Keratinocyte (primary cell): ENCODE data around the gene NUP210. TPM values are rescaled to one million over a fixed set of nuclear protein-coding genes. Genes with fewer than 3 reads are reported as not detected.
A peak's percentile ranks its signal among the peaks of the same experiment; 100 is the strongest.

Source experiments
- DNase-seq: peaks from one replicate; pipeline ENCODE4 v3.0.0-alpha.2; 2011; ENCODE audit warnings: low read depth, missing footprints, low spot score
- FAIRE-seq: peaks from 2 replicates; lab custom pipeline; 2011; peaks lifted over from hg19 to GRCh38; lab: Jason Lieb, UNC
- H2AFZ ChIP-seq: 2 replicates; pipeline ENCODE4 v1.6.0; 2012; ENCODE audit warnings: low read length, control low read depth, inconsistent platforms; ENCODE audit not compliant: control insufficient read depth
- H3K27ac ChIP-seq: 2 replicates; pipeline ENCODE4 v1.5.1; 2011; ENCODE audit warnings: low read length; ENCODE audit not compliant: control insufficient read depth, insufficient read depth
- H3K27me3 ChIP-seq: 3 replicates; pipeline ENCODE4 v1.6.0; 2011; ENCODE audit warnings: low read length; ENCODE audit not compliant: control insufficient read depth, insufficient read depth; ENCODE audit errors: extremely low read depth
- H3K36me3 ChIP-seq, 2 experiments: 2 replicates in 1 of 2; 3 replicates in 1 of 2; pipeline ENCODE4 v1.5.1; 2011; ENCODE audit warnings: low read length in 2 of 2, mild to moderate bottlenecking in 1 of 2; ENCODE audit not compliant: control insufficient read depth in 2 of 2, insufficient read depth in 2 of 2; ENCODE audit errors: extremely low read depth in 1 of 2
- H3K4me1 ChIP-seq: 3 replicates; pipeline ENCODE4 v1.5.1; 2011; ENCODE audit warnings: low read length; ENCODE audit not compliant: control insufficient read depth, insufficient read depth; ENCODE audit errors: extremely low read depth
- H3K4me2 ChIP-seq: 3 replicates; pipeline ENCODE4 v1.6.0; 2011; ENCODE audit warnings: low read depth, low read length; ENCODE audit not compliant: control insufficient read depth, insufficient read depth; ENCODE audit errors: extremely low read depth
- H3K4me3 ChIP-seq, 3 experiments: fragments of 200-600 bp in 1 of 3; sonication (generic) in 1 of 3; 2 replicates in 2 of 3; 3 replicates in 1 of 3; pipeline ENCODE4 v1.5.1; 2011 to 2016; ENCODE audit warnings: low read length in 3 of 3, mild to moderate bottlenecking in 3 of 3, control low read depth in 2 of 3, inconsistent platforms in 1 of 3, low read depth in 1 of 3, mixed read lengths in 1 of 3, mixed run types in 1 of 3, moderate library complexity in 1 of 3; ENCODE audit not compliant: control insufficient read depth in 2 of 3, insufficient read depth in 2 of 3; ENCODE audit errors: extremely low read depth in 1 of 3
- H3K79me2 ChIP-seq: 2 replicates; pipeline ENCODE4 v1.6.0; 2012; ENCODE audit warnings: low read length; ENCODE audit not compliant: control insufficient read depth, insufficient read depth
- H3K9ac ChIP-seq: 3 replicates; pipeline ENCODE4 v1.6.0; 2011; ENCODE audit warnings: low read length; ENCODE audit not compliant: control insufficient read depth, insufficient read depth; ENCODE audit errors: extremely low read depth
- H3K9me1 ChIP-seq: 3 replicates; pipeline ENCODE4 v1.6.0; 2011; ENCODE audit warnings: low read length; ENCODE audit not compliant: control insufficient read depth, insufficient read depth; ENCODE audit errors: extremely low read depth
- H3K9me3 ChIP-seq: 2 replicates; pipeline ENCODE4 v1.5.1; 2012; ENCODE audit warnings: low read depth, low read length; ENCODE audit not compliant: control insufficient read depth
- H4K20me1 ChIP-seq: 3 replicates; pipeline ENCODE4 v1.6.0; 2011; ENCODE audit warnings: low read length; ENCODE audit not compliant: control insufficient read depth, insufficient read depth; ENCODE audit errors: extremely low read depth
- EZH2 ChIP-seq: IDR thresholded peaks from one replicate; pipeline ENCODE4 v1.6.1; 2012; ENCODE audit warnings: inconsistent platforms, mild to moderate bottlenecking, low read length, moderate library complexity
- dilution Hi-C: fragments of 300-500 bp; cut with MboI; formaldehyde crosslinking; loops from one replicate; pipeline ENCODE4 v1.7.0; 2020; ENCODE audit warnings: low sequenced_read_pairs; ENCODE audit not compliant: extremely low pct_ligation_motif_present
- polyA plus RNA-seq, 5 experiments: library from polyadenylated mRNA; depleted of rRNA in 3 of 5; stranded (reverse) in 3 of 5; stranded (forward) in 1 of 5; unstranded in 1 of 5; fragments of >200 nt; gene quantifications; 1 replicate in 1 of 5; 2 replicates in 3 of 5; 3 replicates in 1 of 5; pipeline versions ENCODE4 v1.2.1 to v1.2.3, GENCODE V29; 2011 to 2012; ENCODE audit warnings: missing spikeins in 2 of 5, low read depth in 1 of 5, low replicate concordance in 1 of 5
- TF ChIP-seq, protein P1 (sequence below), 3 experiments: IDR thresholded peaks in 1 of 3; conservative IDR thresholded peaks in 1 of 3; optimal IDR thresholded peaks in 1 of 3; 2 replicates in 2 of 3; 3 replicates in 1 of 3; pipeline versions ENCODE3 to v1.5.1; 2011; ENCODE audit warnings: low read length in 3 of 3, mild to moderate bottlenecking in 3 of 3, moderate library complexity in 2 of 3, control low read depth in 1 of 3, inconsistent platforms in 1 of 3; ENCODE audit not compliant: insufficient read depth in 2 of 3; ENCODE audit errors: extremely low read depth in 1 of 3

NUP210 gene
- polyA plus RNA-seq, 1 donor (not counting 4 experiments of a cell fraction or from before 2014, with no cell fraction given) = 0.01 TPM

DNA sequence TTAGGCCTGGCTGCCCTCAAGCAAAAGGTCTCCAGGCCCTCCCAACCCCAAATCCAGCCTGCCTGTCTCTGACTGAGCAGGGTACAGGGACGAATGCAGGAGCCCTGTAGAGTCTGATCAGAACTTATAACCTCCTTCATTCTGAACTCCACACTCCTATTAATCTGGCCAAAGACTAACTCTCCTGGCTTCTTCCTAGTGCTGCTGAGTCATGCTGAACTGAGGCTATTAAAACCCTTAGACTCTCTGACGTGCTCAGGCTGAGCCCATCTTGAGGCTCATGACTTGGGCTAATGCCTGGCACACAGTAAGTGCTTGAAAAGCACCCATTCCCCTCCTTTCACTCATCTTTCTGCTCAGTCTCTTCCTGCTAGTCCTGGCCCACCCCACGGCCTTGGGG, 81.9 kb downstream of the NUP210 start:
- Histone ChIP-seq H3K36me3 (no peaks in the 10 kb centered on the region), H3K9me3 (no peaks in the 10 kb centered on the region), H3K79me2 (no peaks in the 10 kb centered on the region), H4K20me1 (no peaks in the 10 kb centered on the region), H3K9ac (no peak overlapping the region), H2AFZ (no peak overlapping the region), H3K27me3 (no peaks in the 10 kb centered on the region), H3K4me1 (no peaks in the 10 kb centered on the region), H3K4me2 (no peak overlapping the region), H3K9me1 (no peaks in the 10 kb centered on the region), H3K4me3 (no peak overlapping the region), H3K27ac (no peak overlapping the region)
- DNase-seq (no peak), FAIRE-seq (peak; percentile 39)
- TF ChIP-seq EZH2 = no peak
- TF ChIP-seq, protein P1, sequence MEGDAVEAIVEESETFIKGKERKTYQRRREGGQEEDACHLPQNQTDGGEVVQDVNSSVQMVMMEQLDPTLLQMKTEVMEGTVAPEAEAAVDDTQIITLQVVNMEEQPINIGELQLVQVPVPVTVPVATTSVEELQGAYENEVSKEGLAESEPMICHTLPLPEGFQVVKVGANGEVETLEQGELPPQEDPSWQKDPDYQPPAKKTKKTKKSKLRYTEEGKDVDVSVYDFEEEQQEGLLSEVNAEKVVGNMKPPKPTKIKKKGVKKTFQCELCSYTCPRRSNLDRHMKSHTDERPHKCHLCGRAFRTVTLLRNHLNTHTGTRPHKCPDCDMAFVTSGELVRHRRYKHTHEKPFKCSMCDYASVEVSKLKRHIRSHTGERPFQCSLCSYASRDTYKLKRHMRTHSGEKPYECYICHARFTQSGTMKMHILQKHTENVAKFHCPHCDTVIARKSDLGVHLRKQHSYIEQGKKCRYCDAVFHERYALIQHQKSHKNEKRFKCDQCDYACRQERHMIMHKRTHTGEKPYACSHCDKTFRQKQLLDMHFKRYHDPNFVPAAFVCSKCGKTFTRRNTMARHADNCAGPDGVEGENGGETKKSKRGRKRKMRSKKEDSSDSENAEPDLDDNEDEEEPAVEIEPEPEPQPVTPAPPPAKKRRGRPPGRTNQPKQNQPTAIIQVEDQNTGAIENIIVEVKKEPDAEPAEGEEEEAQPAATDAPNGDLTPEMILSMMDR (optimal IDR thresholded peaks at IDR 0.05 in 1 of 3, IDR thresholded peaks at IDR 0.05 in 1 of 3, conservative IDR thresholded peaks at IDR 0.05 in 1 of 3; ENCODE audit: extremely low read depth in 1 of 3, insufficient read depth in 2 of 3, low read length in 3 of 3) = no peak
- dilution Hi-C loops = no loop called here

DNA sequence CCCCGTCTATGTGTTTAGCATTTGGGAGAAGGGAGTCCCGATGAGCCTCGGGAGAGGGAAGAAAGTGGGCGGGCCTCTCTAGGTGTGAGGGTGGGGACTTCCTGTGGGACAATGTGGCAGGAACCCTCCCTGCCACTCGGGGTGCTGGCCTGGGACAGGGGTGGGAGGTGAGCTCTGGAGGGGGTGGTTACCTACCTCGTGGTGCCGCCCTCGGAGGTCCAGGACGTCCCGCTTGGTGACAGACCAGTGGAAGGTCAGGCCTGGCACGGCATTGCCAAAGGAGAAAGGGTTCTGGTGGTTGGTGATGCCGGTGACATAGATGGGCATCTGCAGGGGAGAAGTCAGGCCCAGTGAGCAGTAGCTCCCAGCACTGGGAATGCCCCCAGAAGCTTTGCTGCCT, 83.5 kb downstream of the NUP210 start:
- no peak overlapping the region for H3K27ac ChIP-seq
- H3K36me3 ChIP-seq = no peaks in the 10 kb centered on the region
- TF ChIP-seq, protein P1 (optimal IDR thresholded peaks at IDR 0.05 in 1 of 3, IDR thresholded peaks at IDR 0.05 in 1 of 3, conservative IDR thresholded peaks at IDR 0.05 in 1 of 3; ENCODE audit: extremely low read depth in 1 of 3, insufficient read depth in 2 of 3, low read length in 3 of 3) = no peak
- no peak for TF ChIP-seq EZH2
- FAIRE-seq = no peak
- H3K79me2 ChIP-seq = no peaks in the 10 kb centered on the region
- H3K4me1 ChIP-seq = peaks cover 10% of the 10 kb centered on the region
- H3K4me2 ChIP-seq = no peak overlapping the region
- no peaks in the 10 kb centered on the region for H3K9me3 ChIP-seq
- DNase-seq = no peak
- no peaks in the 10 kb centered on the region for H4K20me1 ChIP-seq
- H3K4me3 ChIP-seq = no peak overlapping the region
- H3K9me1 ChIP-seq = no peaks in the 10 kb centered on the region
- no peaks in the 10 kb centered on the region for H3K27me3 ChIP-seq
- no peak overlapping the region for H2AFZ ChIP-seq
- dilution Hi-C loops = no loop called here
- H3K9ac ChIP-seq = no peak overlapping the region
